NCI-H1694 treated with DMSO at 0.1 percent for 48 hours (cell line): ENCODE results near the gene IL1F10.
A peak's percentile ranks its signal among the peaks of the same experiment; 100 is the strongest.

Source experiments
- DNase-seq: peaks from one replicate; lab custom pipeline; 2025; lab: John Stamatoyannopoulos, UW

IL1F10 gene

GRCh38 chr2:113058998-113059960, 8.5 kb upstream of the IL1F10 start, which contains the start of gene IL36RN:
Gene IL36RN (plus strand): TSS chr2:113059198. CDS start chr2:113059439, 241 bp downstream.
- no peak for DNase-seq

GRCh38 chr2:113060396-113060795, 7.4 kb upstream of the IL1F10 start:
- no peak for DNase-seq

GRCh38 chr2:113060796-113061195, 7.0 kb upstream of the IL1F10 start:
- DNase-seq: no peak

GRCh38 chr2:113061241-113061640, 6.5 kb upstream of the IL1F10 start:
- DNase-seq: no peak

GRCh38 chr2:113061896-113062770, 5.6 kb upstream of the IL1F10 start:
- no peak for DNase-seq

GRCh38 chr2:113064281-113064680, 3.5 kb upstream of the IL1F10 start:
- no peak for DNase-seq

GRCh38 chr2:113064898-113065297, 2.9 kb upstream of the IL1F10 start:
- DNase-seq: no peak

GRCh38 chr2:113068249-113068648, 479 bp downstream of the IL1F10 start:
- DNase-seq: no peak

- no peak for DNase-seq
These were observed 1.1 kb downstream of the IL1F10 start for GRCh38 chr2:113068706-113069485.

- DNase-seq: no peak
These were observed 2.2 kb downstream of the IL1F10 start for GRCh38 chr2:113069676-113070605.

GRCh38 chr2:113070606-113070975, 2.8 kb downstream of the IL1F10 start:
- no peak for DNase-seq

GRCh38 chr2:113072584-113072983, 4.8 kb downstream of the IL1F10 start:
- DNase-seq: no peak

GRCh38 chr2:113073325-113073834, 5.6 kb downstream of the IL1F10 start:
- no peak for DNase-seq

- DNase-seq: no peak
These were observed 7.3 kb downstream of the IL1F10 start for GRCh38 chr2:113075030-113075429.

GRCh38 chr2:113075600-113075999, 7.8 kb downstream of the IL1F10 start:
- DNase-seq: no peak

- DNase-seq: no peak
These were observed 9.3 kb downstream of the IL1F10 start for GRCh38 chr2:113076954-113077669.

- DNase-seq: no peak
These were observed 10.2 kb downstream of the IL1F10 start for GRCh38 chr2:113077921-113078320.

GRCh38 chr2:113078350-113078839, 10.6 kb downstream of the IL1F10 start:
- no peak for DNase-seq

GRCh38 chr2:113079131-113079530, 11.4 kb downstream of the IL1F10 start:
- no peak for DNase-seq

- DNase-seq: peak; percentile 28
These were observed 12.4 kb downstream of the IL1F10 start for GRCh38 chr2:113080134-113080533.
